ENCODE data around the gene AGAP1.

AGAP1 gene

DNA sequence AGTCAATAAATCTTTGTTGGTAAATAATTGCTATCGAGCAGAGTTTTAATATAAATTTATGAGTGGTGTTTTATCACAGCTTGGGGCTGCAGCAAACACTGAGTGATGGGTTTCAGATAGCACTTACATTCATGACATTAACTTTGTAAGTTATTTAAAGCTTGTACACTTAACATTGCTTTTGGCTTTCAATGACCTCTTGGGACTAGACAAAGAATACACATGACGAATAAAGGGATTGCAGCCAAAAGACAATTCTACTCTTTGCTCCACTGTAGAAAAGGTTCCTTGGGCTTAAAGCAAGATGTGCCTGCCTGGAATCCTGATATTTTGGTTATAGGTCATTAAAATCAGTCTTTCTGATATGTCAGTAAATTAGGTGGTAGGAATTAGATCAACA is 374.8 kb downstream of the AGAP1 start:
- DNase-seq (ENCODE audit: low read depth in 3 of 3): no peak

DNA sequence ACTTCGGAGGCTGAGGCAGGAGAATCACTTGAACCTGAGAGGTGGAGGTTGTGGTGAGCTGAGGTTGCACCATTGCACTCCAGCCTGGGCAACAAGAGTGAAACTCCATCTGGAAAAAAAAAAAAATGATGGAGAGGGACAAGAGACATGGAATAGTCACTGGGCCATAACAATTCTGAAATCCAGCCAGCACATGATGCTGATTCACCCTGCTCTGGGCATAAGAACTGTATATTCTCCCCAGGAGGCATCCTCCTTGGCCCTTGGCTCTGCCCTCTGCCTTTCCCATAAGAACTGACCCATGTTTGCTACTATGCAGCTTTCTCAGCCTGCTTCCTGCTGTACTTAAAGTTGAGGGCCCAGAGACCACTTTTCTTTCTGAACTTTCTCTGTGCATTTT is 376.7 kb downstream of the AGAP1 start:
- DNase-seq (ENCODE audit: low read depth in 3 of 3): no peak

GRCh38 chr2:235876099-235876679 is 382.3 kb downstream of the AGAP1 start:
- no peak for DNase-seq (ENCODE audit: low read depth in 3 of 3)

DNA sequence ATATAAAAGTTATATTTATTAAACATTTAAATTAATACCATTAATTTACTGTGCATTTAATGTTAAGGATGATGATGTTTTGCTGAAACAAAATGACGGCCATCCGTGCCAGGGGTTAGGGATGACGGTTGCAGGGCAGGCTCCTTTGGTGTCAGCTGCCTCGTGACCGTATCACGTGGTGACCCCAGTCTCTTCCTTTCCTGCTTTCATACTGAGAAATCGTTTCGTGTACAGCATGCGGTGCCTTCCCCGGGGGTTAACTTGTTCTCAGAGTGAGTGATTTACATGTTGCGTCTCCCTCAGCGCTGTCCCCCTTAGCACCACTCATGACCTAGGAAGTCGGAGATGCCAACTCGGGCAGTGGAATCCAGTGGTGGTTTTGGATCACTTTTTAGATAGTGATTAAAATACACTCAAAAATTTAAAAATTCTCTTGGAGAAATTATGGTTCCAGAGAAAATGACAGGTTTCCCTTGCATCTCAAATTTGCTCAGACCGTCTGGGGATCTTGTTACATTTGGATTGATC is 383.5 kb downstream of the AGAP1 start:
- DNase-seq (ENCODE audit: low read depth in 3 of 3): no peak

DNA sequence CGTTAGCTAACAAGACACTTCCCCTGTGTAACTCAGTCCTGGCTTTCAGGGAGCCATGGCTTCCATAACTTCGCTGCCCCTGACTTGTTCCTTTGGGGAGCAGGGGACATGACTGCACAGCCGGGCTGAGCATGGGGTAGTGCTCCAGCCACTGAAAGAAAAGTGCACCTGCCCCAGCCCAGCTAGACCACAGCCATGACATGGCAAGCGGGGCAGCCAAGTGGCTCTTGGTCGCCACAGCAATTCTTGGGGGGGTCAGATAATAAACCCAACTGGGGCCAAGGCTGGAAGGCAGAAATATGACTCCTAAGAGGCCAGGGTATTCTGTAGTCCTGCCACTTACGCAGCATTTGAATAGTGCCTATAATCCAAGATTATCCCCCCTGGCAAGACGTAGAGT is 385.3 kb downstream of the AGAP1 start:
- no peak for DNase-seq (ENCODE audit: low read depth in 3 of 3)

- no peak for DNase-seq (ENCODE audit: low read depth in 3 of 3)
Measured at GRCh38 chr2:235883675-235884074, 389.8 kb downstream of the AGAP1 start.

- no peak for DNase-seq (ENCODE audit: low read depth in 3 of 3)
Measured at GRCh38 chr2:235889302-235889630, 395.4 kb downstream of the AGAP1 start.

DNA sequence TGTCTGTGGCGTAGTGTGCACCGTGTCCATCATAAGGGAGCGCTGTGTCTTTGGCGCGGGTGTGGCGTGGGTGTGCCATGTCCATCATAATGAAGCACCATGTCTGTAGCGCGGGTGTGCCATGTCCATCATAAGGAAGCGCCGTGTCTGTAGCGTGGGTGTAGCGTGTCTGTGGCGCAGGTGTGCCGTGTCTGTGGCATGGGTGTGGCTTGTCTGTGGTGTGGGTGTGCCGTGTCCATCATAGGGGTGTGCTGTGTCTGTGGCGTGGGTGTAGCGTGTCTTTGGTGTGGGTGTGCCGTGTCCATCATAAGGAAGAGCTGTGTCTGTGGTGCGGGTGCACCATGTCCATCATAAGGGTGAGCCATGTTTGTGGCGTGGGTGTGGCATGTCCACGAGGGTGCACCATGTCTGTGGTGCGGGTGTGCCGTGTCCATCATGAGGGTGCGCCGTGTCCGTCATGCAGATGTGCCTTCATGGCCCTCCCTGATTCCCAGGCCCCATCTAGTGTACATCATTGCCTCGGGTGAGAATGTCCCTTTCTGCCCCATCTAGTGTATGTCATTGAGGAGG is 399.4 kb downstream of the AGAP1 start:
- no peak for DNase-seq (ENCODE audit: low read depth in 3 of 3)

- DNase-seq (ENCODE audit: low read depth in 3 of 3): no peak
Measured at GRCh38 chr2:235894839-235895238, 401.0 kb downstream of the AGAP1 start.

GRCh38 chr2:235896061-235896460 is 402.2 kb downstream of the AGAP1 start:
- DNase-seq (ENCODE audit: low read depth in 3 of 3): no peak

DNA sequence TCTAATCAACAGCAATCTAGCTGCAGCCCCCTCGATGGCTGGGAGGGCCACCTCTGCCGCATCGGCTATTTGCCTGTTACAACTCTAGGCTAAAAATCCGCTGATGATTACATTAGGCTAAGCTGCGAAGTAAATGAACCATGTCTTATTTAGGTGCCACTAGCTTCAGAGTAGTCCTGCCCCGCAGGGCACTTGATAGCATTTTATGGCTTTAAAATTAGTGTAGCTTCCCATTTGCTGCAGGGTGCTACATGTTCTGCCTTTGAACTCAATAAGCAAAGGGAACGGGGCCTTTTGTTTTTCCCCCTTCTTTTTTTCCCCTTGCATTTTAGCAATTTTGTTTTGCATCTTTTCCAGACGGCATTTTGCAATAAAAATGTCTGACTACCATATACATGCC is 404.1 kb downstream of the AGAP1 start:
- no peak for DNase-seq (ENCODE audit: low read depth in 3 of 3)

GRCh38 chr2:235898766-235899165 is 404.9 kb downstream of the AGAP1 start:
- no peak for DNase-seq (ENCODE audit: low read depth in 3 of 3)

- DNase-seq (ENCODE audit: low read depth in 3 of 3): no peak
Measured at GRCh38 chr2:235900631-235901030, 406.8 kb downstream of the AGAP1 start.

- no peak for DNase-seq (ENCODE audit: low read depth in 3 of 3)
Measured at GRCh38 chr2:235901243-235901642, 407.4 kb downstream of the AGAP1 start.

DNA sequence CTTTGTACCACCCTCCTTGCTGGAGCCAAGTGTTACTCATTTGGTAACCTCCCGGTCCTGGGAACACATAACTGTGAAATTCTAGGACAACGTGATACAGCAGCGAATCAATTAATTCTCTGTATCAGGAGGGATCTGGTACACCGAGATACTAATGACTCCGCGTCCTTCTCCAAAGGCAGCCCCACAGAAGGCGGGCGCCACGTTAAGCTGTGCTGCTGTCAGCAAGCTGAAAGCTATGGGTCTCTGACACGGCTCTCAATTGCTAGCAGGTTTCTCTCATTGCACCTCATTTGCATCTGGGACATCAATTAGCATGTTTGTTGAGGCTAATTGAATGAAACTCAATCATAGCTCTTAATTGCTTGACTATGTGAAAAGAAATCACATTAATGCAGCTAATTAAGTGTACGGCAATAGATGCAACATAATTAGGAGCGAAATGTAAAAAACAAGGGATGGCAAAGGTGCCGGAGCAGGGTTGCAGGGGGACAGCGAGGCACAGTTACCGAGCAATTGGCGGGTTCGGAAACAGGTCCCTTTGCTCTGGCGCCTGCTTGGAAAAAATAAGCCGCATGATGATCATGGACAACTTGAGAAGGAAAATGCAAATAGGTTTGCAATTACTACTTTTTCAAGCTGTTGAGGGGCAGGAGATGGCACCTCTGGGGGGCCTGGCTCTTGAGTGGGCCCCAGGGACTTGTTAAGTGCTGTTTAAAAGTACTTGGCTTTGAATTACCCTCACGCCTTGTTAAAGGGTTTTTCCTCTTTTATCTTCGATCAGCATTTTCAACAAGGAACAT is 410.1 kb downstream of the AGAP1 start:
- DNase-seq (ENCODE audit: low read depth in 3 of 3): no peak

GRCh38 chr2:235904585-235904931 is 410.7 kb downstream of the AGAP1 start:
- no peak for DNase-seq (ENCODE audit: low read depth in 3 of 3)

- DNase-seq (ENCODE audit: low read depth in 3 of 3): no peak
Measured at GRCh38 chr2:235908826-235909225, 415.0 kb downstream of the AGAP1 start.

DNA sequence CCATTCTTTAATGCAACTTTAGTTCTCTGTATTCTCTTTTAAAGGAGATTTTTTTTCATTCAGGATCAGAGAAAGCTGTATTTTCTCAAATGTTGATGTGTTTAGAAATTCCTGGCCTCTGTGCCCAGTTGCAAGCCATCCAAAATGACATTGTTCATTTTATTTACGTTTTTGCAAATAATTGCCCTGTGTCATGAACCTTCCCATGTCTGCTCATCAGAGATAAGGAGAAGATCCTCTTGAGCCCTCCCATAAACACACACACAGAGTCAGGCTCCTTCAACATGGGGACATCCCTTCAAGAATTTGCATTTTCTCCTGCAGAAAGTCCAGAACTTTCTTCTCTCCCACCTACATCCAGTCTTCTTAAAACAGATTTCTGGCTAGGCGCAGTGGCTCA is 415.5 kb downstream of the AGAP1 start:
- DNase-seq (ENCODE audit: low read depth in 3 of 3): no peak

DNA sequence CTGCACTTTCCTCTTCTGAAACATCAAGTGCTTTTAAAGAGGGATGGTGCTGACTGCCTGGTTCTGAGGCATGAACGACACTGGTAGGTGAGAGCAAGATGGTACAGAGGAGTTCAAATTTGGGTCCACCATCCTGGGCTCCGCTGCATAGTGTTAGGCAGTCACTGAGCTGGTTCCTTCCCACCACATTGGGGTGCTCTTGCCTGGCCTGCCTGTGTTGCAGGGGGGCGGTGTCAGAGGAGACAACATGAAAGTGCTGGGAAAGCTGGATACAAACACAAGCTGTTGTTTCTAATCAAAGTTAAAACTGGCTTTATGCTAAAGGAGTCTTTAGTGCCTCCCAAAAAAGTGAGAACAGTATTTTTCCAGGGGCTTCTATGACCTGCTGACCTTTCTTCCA is 416.2 kb downstream of the AGAP1 start:
- no peak for DNase-seq (ENCODE audit: low read depth in 3 of 3)

DNA sequence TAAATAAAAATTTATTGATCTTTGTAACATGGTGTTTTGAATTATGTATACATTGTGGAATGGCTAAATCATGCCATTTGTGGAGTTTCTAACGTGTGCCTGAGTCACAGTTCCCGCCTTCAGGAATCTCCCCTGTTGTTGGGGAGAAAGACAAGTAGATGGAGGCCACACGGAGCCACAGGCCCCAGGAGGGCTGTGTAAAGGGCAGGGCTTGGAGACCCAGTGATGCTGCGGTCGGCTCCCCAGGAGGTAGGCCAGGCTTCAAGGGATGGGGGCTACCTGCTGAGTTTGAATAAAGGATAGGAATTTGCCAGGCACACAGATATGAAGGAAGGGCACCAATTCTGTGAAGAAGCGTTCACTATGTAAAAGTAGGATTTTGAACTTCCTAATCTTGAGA is 417.3 kb downstream of the AGAP1 start:
- DNase-seq (ENCODE audit: low read depth in 3 of 3): no peak

DNA sequence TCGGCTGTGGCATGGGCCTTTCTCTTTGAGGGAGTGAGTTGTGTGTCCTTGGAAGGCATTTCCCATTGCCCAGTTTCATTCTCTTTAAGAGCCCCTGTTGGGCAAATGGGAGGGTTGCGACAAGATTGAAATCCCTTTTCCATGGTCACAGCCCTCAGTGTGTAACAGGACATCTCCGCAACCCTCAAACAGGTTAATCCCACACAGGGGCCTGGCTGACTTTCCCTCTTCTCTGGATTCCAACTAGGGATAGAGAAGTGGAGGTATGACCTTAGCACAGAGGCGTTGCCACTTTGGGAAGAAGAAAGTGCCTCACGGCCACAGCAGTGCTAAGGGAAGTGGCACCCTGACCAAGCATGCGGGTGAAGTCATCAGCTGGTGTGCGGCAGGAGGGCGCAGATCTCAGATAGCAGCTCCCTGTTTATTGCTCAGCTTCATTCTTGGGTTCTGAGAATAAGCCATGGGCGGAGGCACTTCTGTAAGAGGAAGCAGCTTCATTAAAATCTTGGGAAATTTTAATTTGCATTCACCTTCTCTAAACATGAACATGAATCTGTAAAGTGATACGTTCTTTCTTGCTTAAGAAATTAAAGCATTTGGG is 417.9 kb downstream of the AGAP1 start:
- no peak for DNase-seq (ENCODE audit: low read depth in 3 of 3)

DNA sequence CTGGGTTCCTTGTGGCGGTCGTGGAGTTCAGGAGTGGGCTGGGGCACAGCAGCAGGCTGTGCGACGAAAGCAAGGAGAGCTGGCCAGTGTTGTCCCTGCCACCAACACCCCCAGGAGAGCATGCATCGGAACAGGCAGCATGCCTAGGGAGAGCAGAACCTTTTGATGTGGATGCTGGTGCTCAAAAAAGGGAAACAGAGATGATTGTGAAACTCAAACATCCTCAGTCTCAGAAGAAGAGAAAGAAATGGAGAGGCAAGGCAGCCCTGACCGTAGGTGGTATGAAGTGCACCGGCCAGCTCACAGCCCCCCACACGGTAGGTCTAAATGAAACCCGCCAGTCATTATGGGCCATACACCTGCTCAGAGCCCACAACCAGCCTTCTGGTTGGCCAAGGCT is 420.9 kb downstream of the AGAP1 start:
- DNase-seq (ENCODE audit: low read depth in 3 of 3): no peak

DNA sequence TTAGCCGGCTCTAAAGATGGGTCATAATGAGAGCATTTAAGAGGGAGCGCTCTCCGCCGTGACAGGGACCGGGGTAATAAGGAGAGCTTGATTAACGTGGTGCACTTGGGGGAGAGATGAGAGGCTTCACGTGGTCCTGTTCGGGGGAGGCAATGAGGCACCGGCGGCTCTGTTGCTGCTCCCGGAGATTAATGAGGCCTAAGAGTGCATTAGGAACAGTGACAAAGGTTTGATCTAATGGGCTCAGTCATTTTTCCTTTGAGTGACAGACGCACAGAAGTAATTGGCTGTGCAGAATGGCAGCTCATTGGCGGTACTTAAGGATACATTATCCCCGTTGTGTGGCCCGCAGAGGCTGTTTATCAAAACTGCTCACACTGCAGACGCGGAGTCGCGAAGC is 423.7 kb downstream of the AGAP1 start:
- DNase-seq (ENCODE audit: low read depth in 3 of 3): no peak

Measured in stimulated activated CD4-positive, alpha-beta T cell treated with anti-CD3 and anti-CD28 coated beads, TNF-alpha, amount 100 ng/mL, for 48 hours (primary cell).